Brain microvascular endothelial cell (primary cell): ENCODE measurements around the gene CNTROB.

Experiments used
- DNase-seq: peaks from one replicate; pipeline ENCODE4 v3.0.0-alpha.2; 2020
- H3K27ac ChIP-seq: fragments of 250-450 bp; sonication (Bioruptor Pico); 2 replicates; pipeline ENCODE4 v1.5.1; 2020; ENCODE audit warnings: mild to moderate bottlenecking, moderate library complexity
- H3K27me3 ChIP-seq: fragments of 250-450 bp; sonication (Bioruptor Pico); replicated peaks from 2 replicates; pipeline ENCODE4 v1.5.1; 2020; ENCODE audit warnings: mild to moderate bottlenecking
- H3K36me3 ChIP-seq: fragments of 250-450 bp; sonication (Bioruptor Pico); replicated peaks from 2 replicates; pipeline ENCODE4 v1.5.1; 2020; ENCODE audit warnings: mild to moderate bottlenecking
- H3K4me3 ChIP-seq: 2 replicates; pipeline ENCODE4 v1.5.1; 2011; ENCODE audit warnings: low read depth, mild to moderate bottlenecking, control low read depth, low read length, moderate library complexity
- CTCF ChIP-seq: IDR thresholded peaks from 2 replicates; pipeline ENCODE4 v1.5.1; 2011; ENCODE audit warnings: low read depth, mild to moderate bottlenecking, moderate library complexity, low read length, control low read depth, inconsistent platforms; ENCODE audit errors: missing control alignments
- in situ Hi-C: cut with HindIII; loops from 2 replicates; pipeline ENCODE4 v1.10.0; 2017; ENCODE audit warnings: low sequenced_read_pairs, low pct_ligation_motif_present

The CNTROB gene

GRCh38 chr17:7916808-7917207 lies 15.2 kb upstream of the CNTROB start:
- H3K4me3 ChIP-seq: no peak overlapping the region
- TF ChIP-seq CTCF: no peak
- H3K27me3 ChIP-seq: no peaks in the 10 kb centered on the region
- peak; percentile 24 for DNase-seq
- H3K27ac ChIP-seq: no peak overlapping the region
- peaks cover 7% of the 10 kb centered on the region for H3K36me3 ChIP-seq
- in situ Hi-C loops: no loop called here

DNA sequence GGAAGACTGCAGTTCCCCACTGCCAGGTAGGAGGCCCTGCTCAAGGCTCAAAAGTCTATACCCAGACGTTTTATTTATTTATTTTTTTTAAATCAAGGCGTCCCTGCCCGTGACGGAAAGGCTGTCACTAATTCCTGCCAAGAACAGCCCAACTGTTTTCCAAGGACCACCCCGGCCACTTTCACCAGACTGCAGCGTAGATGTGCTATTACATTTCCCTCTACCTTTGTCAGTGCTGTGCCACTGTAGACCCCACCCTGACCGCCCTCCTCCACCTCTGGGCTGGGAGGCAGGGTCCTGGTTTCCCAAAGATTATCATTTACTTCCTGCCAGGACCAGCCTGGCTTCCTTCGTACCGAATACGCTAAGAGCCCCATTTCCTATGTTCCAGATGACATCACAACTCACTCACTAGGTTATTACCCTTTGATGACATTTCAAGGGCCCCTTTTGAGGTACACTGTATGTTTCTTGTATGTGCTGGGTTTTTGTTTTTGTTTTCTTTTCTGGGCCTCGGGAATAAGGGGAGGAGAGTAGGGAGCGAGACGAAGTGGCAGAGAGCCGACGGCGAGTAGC lies 9.6 kb upstream of the CNTROB start:
- H3K27ac ChIP-seq: no peak overlapping the region
- H3K36me3 ChIP-seq: no peaks in the 10 kb centered on the region
- peak overlapping the region; percentile 49 for H3K4me3 ChIP-seq
- DNase-seq: no peak
- in situ Hi-C loops: no loop called here
- H3K27me3 ChIP-seq: no peaks in the 10 kb centered on the region
- no peak for TF ChIP-seq CTCF

GRCh38 chr17:7922845-7923628 lies 9.0 kb upstream of the CNTROB start:
- no peak overlapping the region for H3K27ac ChIP-seq
- in situ Hi-C loops: no loop called here
- TF ChIP-seq CTCF: peak; percentile 24

GRCh38 chr17:7927596-7927995 lies 4.4 kb upstream of the CNTROB start:
- no peak overlapping the region for H3K4me3 ChIP-seq
- H3K27ac ChIP-seq: no peak overlapping the region
- no peak for TF ChIP-seq CTCF
- no peaks in the 10 kb centered on the region for H3K36me3 ChIP-seq
- in situ Hi-C loops: no loop called here
- H3K27me3 ChIP-seq: no peaks in the 10 kb centered on the region
- DNase-seq: no peak

More at GRCh38 chr17:7922845-7923628, 9.0 kb upstream of the CNTROB start:
- H3K4me3 ChIP-seq: peak overlapping the region; percentile 49
- no peaks in the 10 kb centered on the region for H3K36me3 ChIP-seq
- DNase-seq: peak; percentile 83
- no peaks in the 10 kb centered on the region for H3K27me3 ChIP-seq

GRCh38 chr17:7929158-7930023 lies 2.6 kb upstream of the CNTROB start, which contains the start of gene KCNAB3:
Gene KCNAB3 (minus strand): TSS chr17:7929856. CDS start chr17:7929435, 421 bp downstream.
- peak; percentile 68 for DNase-seq
- Histone ChIP-seq H3K4me3 (peak within 1 kb of the TSS; percentile 56), H3K27me3 (no peaks in the 10 kb centered on the region), H3K27ac (no peak within 1 kb of the TSS), H3K36me3 (no peaks in the 10 kb centered on the region)
- in situ Hi-C loops: no loop called here
- no peak for TF ChIP-seq CTCF
